ENCODE data around the gene SUCLG1. TPM values are rescaled to one million over a fixed set of nuclear protein-coding genes. Genes with fewer than 3 reads are reported as not detected.

The SUCLG1 gene
- total RNA-seq, 1 donor from 2014 or later: 27.9 TPM

DNA sequence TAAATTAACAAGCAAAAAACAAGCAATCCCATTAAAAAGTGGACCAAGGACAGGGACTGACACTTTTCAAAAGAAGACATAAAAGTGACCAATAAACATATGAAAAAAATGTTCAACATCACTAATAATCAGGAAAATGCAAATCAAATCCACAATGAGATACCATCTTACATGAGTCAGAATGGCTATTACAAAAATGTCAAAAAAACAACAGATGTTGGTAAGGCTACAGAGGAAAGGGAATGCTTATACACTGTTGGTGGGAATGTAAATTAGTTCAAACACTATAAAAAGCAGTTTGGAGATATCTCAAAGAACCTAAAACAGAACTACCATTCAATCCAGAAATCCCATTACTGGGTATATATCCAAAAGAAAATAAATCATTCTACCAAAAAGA is 78.2 kb downstream of the SUCLG1 start:
- Histone ChIP-seq H3K27me3 (ENCODE audit: control insufficient read depth, insufficient read depth, low read length) (no peaks in the 10 kb centered on the region), H3K4me3 (ENCODE audit: low read depth, low read length) (no peak overlapping the region), H3K36me3 (ENCODE audit: control insufficient read depth, insufficient read depth, low read length) (no peaks in the 10 kb centered on the region)
- TF ChIP-seq CTCF (IDR thresholded peaks at IDR 0.05; ENCODE audit: insufficient read depth, low read length, severe bottlenecking): no peak
- DNase-seq (ENCODE audit: low read depth) (no peak), FAIRE-seq (no peak)

DNA sequence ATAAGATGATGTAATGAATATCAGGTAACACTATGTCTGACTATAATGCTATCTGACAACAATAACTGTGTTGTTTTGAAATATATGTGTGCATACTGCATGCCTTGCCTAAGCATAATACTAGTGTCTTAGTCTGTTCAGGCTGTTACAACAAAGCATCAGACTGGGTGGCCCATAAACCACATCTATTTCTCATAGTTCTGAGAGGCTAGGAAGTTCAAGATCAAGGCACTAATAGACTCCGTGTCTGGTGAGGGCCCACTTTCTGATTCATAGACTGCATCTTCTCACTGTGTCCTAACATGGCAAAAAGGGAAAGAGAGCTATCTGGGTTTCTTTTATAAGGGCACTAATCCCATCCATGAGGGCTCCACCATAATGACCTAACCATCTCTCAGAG is 80.1 kb downstream of the SUCLG1 start:
- no peak for FAIRE-seq
- Histone ChIP-seq H3K36me3 (ENCODE audit: control insufficient read depth, insufficient read depth, low read length) (no peaks in the 10 kb centered on the region), H3K27me3 (ENCODE audit: control insufficient read depth, insufficient read depth, low read length) (no peaks in the 10 kb centered on the region), H3K4me3 (ENCODE audit: low read depth, low read length) (no peak overlapping the region)
- no peak for TF ChIP-seq CTCF (IDR thresholded peaks at IDR 0.05; ENCODE audit: insufficient read depth, low read length, severe bottlenecking)
- no peak for DNase-seq (ENCODE audit: low read depth)

DNA sequence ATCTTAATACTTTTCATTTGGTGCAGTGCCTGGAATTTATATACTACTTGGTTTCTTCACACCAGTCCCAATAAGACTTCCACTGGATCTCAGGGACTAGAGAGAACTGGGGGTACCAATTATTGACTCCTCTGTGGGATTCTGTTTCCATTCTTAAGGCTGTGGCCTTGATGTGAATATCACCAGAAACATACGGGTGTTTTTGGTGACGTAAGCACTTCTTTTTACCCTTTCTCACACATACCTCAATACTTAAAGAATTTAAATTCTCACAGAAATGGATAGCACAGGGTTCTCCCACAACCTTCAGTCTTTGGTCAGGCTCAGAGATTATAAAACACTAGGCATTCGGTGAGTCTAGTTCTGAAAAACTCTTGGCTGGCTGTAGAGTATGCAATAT is 84.1 kb downstream of the SUCLG1 start:
- FAIRE-seq (no peak), DNase-seq (ENCODE audit: low read depth) (no peak)
- Histone ChIP-seq H3K36me3 (ENCODE audit: control insufficient read depth, insufficient read depth, low read length) (no peaks in the 10 kb centered on the region), H3K4me3 (ENCODE audit: low read depth, low read length) (no peak overlapping the region), H3K27me3 (ENCODE audit: control insufficient read depth, insufficient read depth, low read length) (no peaks in the 10 kb centered on the region)
- no peak for TF ChIP-seq CTCF (IDR thresholded peaks at IDR 0.05; ENCODE audit: insufficient read depth, low read length, severe bottlenecking)

DNA sequence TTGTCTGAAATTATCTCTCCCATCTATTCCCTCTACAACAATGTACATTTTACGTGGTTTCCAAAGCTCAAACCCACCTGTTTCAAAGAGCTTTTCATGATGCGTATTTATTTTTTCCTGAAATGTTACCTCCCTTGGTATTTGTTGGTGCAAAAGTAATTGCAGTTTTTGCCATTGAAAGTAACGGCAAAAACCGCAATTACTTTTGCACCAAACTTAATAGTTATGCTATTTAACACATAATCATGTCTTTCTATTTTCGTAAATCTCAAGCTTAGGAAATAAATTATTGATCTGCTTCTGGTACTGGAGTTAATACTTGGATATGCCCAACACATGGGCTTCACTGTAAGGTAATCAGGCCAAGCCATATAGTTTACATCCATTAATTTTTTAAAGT is 85.2 kb downstream of the SUCLG1 start:
- no peak for FAIRE-seq
- DNase-seq (ENCODE audit: low read depth): no peak
- no peak for TF ChIP-seq CTCF (IDR thresholded peaks at IDR 0.05; ENCODE audit: insufficient read depth, low read length, severe bottlenecking)
- Histone ChIP-seq H3K27me3 (ENCODE audit: control insufficient read depth, insufficient read depth, low read length) (no peaks in the 10 kb centered on the region), H3K4me3 (ENCODE audit: low read depth, low read length) (no peak overlapping the region), H3K36me3 (ENCODE audit: control insufficient read depth, insufficient read depth, low read length) (no peaks in the 10 kb centered on the region)

Other genes with a start within 250 kb of the SUCLG1 start
- under 0.01 TPM in 2 replicates for gene DNAH6, start 57.2 kb upstream of the SUCLG1 start, total RNA-seq

Measured in bronchial epithelial cell (primary cell).